ENCODE data around the gene COL4A4. TPM values are rescaled to one million over a fixed set of nuclear protein-coding genes. Genes with fewer than 3 reads are reported as not detected.

COL4A4 gene
- total RNA-seq, 1 experiment from 2014 or later, result 0.55 TPM

- H3K4me1 ChIP-seq (ENCODE audit: insufficient read depth, low read length), result peaks cover 21% of the 10 kb centered on the region
- H3K4me2 ChIP-seq (ENCODE audit: low read length), result no peak overlapping the region
- intact Hi-C loops (cut with micrococcal nuclease), result no loop called here
- no peaks in the 10 kb centered on the region for H3K9me3 ChIP-seq (ENCODE audit: low read length)
- ChIA-PET POLR2A (ENCODE audit: unreplicated experiment) (no interaction called here), CTCF (no interaction called here)
- H3K9ac ChIP-seq (ENCODE audit: low read length), result no peak overlapping the region
- no peaks in the 10 kb centered on the region for H3K27me3 ChIP-seq (ENCODE audit: low read length)
- no peaks in the 10 kb centered on the region for H3K79me2 ChIP-seq (ENCODE audit: low read length)
- no peaks in the 10 kb centered on the region for H4K20me1 ChIP-seq (ENCODE audit: low read length)
- DNase-seq, result no peak
- H3K36me3 ChIP-seq (ENCODE audit: low read depth, low read length), result no peaks in the 10 kb centered on the region
- H3K4me3 ChIP-seq (ENCODE audit: low read length), result no peak overlapping the region
- BruUV-seq (replicated peaks), result no TSS peak
- TF ChIP-seq, protein P1, sequence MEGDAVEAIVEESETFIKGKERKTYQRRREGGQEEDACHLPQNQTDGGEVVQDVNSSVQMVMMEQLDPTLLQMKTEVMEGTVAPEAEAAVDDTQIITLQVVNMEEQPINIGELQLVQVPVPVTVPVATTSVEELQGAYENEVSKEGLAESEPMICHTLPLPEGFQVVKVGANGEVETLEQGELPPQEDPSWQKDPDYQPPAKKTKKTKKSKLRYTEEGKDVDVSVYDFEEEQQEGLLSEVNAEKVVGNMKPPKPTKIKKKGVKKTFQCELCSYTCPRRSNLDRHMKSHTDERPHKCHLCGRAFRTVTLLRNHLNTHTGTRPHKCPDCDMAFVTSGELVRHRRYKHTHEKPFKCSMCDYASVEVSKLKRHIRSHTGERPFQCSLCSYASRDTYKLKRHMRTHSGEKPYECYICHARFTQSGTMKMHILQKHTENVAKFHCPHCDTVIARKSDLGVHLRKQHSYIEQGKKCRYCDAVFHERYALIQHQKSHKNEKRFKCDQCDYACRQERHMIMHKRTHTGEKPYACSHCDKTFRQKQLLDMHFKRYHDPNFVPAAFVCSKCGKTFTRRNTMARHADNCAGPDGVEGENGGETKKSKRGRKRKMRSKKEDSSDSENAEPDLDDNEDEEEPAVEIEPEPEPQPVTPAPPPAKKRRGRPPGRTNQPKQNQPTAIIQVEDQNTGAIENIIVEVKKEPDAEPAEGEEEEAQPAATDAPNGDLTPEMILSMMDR (conservative IDR thresholded peaks at IDR 0.05; ENCODE audit: low read depth, low read length), result no peak
- TF ChIP-seq EZH2phosphoT487 (IDR thresholded peaks at IDR 0.05; ENCODE audit: borderline replicate concordance, low read length) (no peak), EZH2 (IDR thresholded peaks at IDR 0.05; ENCODE audit: low read length, unreplicated experiment) (no peak)
- H3F3A ChIP-seq (ENCODE audit: low read length, unreplicated experiment), result no peaks in the 10 kb centered on the region
- no peak overlapping the region for H2AFZ ChIP-seq (ENCODE audit: low read length)
- no peak overlapping the region for H3K27ac ChIP-seq (ENCODE audit: low read length)
- ATAC-seq, result no peak
- H3K9me2 ChIP-seq (replicated peaks; ENCODE audit: low read length), result no peaks in the 10 kb centered on the region
These were observed 22.7 kb upstream of the COL4A4 start for GRCh38 chr2:227186751-227187150.

DNA sequence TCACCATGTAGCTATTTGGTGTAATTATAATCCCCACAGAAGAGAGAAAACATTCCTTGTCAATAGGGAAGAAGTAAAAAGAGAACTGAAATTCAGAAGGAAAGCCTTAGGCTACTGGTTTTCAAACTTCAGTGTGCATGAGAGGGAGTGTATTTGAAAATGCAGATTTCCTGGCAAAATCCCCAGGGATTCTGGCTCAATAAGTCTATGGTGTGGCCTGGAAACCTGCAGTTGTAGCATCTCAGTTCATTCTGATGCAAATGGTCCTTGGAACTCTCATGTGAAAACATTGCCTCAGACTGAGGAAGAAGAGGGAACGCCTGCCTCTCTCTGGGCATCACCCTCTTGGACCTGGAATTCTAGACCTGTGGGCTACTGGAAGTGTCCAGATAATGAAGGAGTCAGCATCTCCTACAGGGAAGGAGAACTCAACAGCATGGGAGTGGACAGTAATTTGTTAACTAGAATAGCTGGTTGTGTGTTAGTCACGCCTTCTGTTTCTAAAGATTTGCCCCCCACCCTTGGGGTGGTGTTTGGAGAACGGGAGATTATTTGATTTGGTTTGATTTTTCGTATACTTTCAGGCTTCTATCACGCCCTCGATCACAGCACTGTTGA is 21.7 kb upstream of the COL4A4 start:
- Histone ChIP-seq H3K9ac (ENCODE audit: low read length) (no peak overlapping the region), H3K79me2 (ENCODE audit: low read length) (no peaks in the 10 kb centered on the region), H3F3A (ENCODE audit: low read length, unreplicated experiment) (no peaks in the 10 kb centered on the region), H3K36me3 (ENCODE audit: low read depth, low read length) (no peaks in the 10 kb centered on the region), H3K27ac (ENCODE audit: low read length) (no peak overlapping the region), H2AFZ (ENCODE audit: low read length) (no peak overlapping the region), H4K20me1 (ENCODE audit: low read length) (no peaks in the 10 kb centered on the region), H3K9me2 (replicated peaks; ENCODE audit: low read length) (no peaks in the 10 kb centered on the region), H3K27me3 (ENCODE audit: low read length) (no peaks in the 10 kb centered on the region), H3K4me3 (ENCODE audit: low read length) (no peak overlapping the region), H3K9me3 (ENCODE audit: low read length) (no peaks in the 10 kb centered on the region), H3K4me1 (ENCODE audit: insufficient read depth, low read length) (peaks cover 14% of the 10 kb centered on the region; the same call in 1 of the 2 replicates), H3K4me2 (ENCODE audit: low read length) (no peak overlapping the region)
- BruUV-seq (replicated peaks), result no TSS peak
- POLR2A ChIA-PET (ENCODE audit: unreplicated experiment), result no interaction called here
- intact Hi-C loops (cut with micrococcal nuclease), result no loop called here
- ATAC-seq (no peak), DNase-seq (no peak)
- CTCF ChIA-PET, result no interaction called here
- TF ChIP-seq, protein P1 (conservative IDR thresholded peaks at IDR 0.05; ENCODE audit: low read depth, low read length), result no peak
- TF ChIP-seq EZH2 (IDR thresholded peaks at IDR 0.05; ENCODE audit: low read length, unreplicated experiment), result no peak
- TF ChIP-seq EZH2phosphoT487 (IDR thresholded peaks at IDR 0.05; ENCODE audit: borderline replicate concordance, low read length), result no peak

- Histone ChIP-seq H3K4me1 (ENCODE audit: insufficient read depth, low read length) (peaks cover 13% of the 10 kb centered on the region; the same call in 1 of the 2 replicates), H3K9ac (ENCODE audit: low read length) (no peak overlapping the region), H2AFZ (ENCODE audit: low read length) (no peak overlapping the region), H4K20me1 (ENCODE audit: low read length) (no peaks in the 10 kb centered on the region), H3K9me3 (ENCODE audit: low read length) (no peaks in the 10 kb centered on the region), H3K4me3 (ENCODE audit: low read length) (no peak overlapping the region), H3K79me2 (ENCODE audit: low read length) (no peaks in the 10 kb centered on the region), H3F3A (ENCODE audit: low read length, unreplicated experiment) (no peaks in the 10 kb centered on the region), H3K27ac (ENCODE audit: low read length) (no peak overlapping the region), H3K27me3 (ENCODE audit: low read length) (no peaks in the 10 kb centered on the region), H3K4me2 (ENCODE audit: low read length) (no peak overlapping the region), H3K9me2 (replicated peaks; ENCODE audit: low read length) (no peaks in the 10 kb centered on the region), H3K36me3 (ENCODE audit: low read depth, low read length) (no peaks in the 10 kb centered on the region)
- ChIA-PET CTCF (no interaction called here), POLR2A (ENCODE audit: unreplicated experiment) (no interaction called here)
- ATAC-seq (no peak), DNase-seq (no peak)
- TF ChIP-seq EZH2 (IDR thresholded peaks at IDR 0.05; ENCODE audit: low read length, unreplicated experiment) (no peak), EZH2phosphoT487 (IDR thresholded peaks at IDR 0.05; ENCODE audit: borderline replicate concordance, low read length) (no peak)
- TF ChIP-seq, protein P1 (conservative IDR thresholded peaks at IDR 0.05; ENCODE audit: low read depth, low read length), result no peak
- BruUV-seq (replicated peaks), result no TSS peak
- intact Hi-C loops (cut with micrococcal nuclease), result no loop called here
These were observed 19.8 kb upstream of the COL4A4 start for GRCh38 chr2:227183657-227184367.

Data from PC-3 (cell line).